GM13976 (cell line): ENCODE measurements around the gene IFT74.

ENCODE experiments used
- DNase-seq: peaks from one replicate; pipeline ENCODE4 v3.0.0; 2012; ENCODE audit warnings: low spot score
- in situ Hi-C: fragments of 300-500 bp; cut with MboI; formaldehyde crosslinking; loops from one replicate; pipeline ENCODE4 v1.12.0; 2022; ENCODE audit warnings: low sequenced_read_pairs, mixed read lengths, inconsistent platforms; ENCODE audit not compliant: unreplicated experiment
- TF ChIP-seq, protein P1 (sequence below): IDR thresholded peaks from 2 replicates; pipeline ENCODE4 v1.5.1; 2012; ENCODE audit warnings: borderline replicate concordance, mild to moderate bottlenecking; ENCODE audit not compliant: insufficient read depth; ENCODE audit errors: extremely low read depth, missing control alignments, control extremely low read depth

Gene IFT74

DNA sequence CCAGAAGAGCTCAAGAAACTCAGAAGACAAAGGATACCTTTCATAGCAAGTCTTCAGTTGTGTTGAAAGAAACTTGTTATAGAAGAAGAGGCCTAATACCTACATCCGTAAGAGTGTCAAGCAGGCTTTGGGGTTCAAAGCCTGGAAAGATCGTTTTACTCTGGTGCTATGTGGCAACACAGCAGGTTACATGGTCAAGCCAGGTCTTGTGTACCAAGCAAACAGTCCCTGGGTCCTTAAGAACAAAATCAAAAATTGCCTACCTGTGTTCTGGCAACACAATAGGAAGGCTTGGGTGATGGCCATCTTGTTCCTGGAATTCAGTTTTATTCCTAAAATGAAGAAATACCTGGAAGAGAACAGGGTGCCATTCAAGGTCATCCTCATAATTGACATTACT, 81.3 kb downstream of the IFT74 start:
- in situ Hi-C loops, result loop anchor here (25.0 kb wide), 1 partner anchor 250 kb away; the partner anchor contains the start of gene EQTN
- no peak for DNase-seq
- TF ChIP-seq, protein P1, sequence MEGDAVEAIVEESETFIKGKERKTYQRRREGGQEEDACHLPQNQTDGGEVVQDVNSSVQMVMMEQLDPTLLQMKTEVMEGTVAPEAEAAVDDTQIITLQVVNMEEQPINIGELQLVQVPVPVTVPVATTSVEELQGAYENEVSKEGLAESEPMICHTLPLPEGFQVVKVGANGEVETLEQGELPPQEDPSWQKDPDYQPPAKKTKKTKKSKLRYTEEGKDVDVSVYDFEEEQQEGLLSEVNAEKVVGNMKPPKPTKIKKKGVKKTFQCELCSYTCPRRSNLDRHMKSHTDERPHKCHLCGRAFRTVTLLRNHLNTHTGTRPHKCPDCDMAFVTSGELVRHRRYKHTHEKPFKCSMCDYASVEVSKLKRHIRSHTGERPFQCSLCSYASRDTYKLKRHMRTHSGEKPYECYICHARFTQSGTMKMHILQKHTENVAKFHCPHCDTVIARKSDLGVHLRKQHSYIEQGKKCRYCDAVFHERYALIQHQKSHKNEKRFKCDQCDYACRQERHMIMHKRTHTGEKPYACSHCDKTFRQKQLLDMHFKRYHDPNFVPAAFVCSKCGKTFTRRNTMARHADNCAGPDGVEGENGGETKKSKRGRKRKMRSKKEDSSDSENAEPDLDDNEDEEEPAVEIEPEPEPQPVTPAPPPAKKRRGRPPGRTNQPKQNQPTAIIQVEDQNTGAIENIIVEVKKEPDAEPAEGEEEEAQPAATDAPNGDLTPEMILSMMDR, result no peak

DNA sequence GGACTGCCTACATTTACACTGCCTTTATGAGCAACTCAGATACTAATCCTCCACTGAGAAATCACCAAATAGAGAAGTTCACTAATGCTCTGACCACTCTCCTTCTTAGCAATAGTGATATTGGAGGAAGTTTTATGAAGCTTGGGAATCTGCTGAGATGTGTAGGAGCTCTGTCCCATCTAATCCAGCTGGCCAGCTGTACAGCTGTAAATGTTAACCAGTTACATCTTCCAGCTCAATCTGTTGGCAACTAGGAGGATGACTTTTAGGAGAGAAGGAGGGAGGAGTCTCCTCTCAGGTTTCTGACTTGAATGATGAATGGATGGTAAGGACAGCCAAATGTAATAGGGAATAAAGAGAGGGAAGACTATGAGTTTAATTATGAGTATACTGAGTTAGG, 85.5 kb downstream of the IFT74 start:
- in situ Hi-C loops, result loop anchor here (25.0 kb wide), 1 partner anchor 246 kb away; the partner anchor contains the start of gene EQTN
- no peak for DNase-seq
- TF ChIP-seq, protein P1, result no peak

DNA sequence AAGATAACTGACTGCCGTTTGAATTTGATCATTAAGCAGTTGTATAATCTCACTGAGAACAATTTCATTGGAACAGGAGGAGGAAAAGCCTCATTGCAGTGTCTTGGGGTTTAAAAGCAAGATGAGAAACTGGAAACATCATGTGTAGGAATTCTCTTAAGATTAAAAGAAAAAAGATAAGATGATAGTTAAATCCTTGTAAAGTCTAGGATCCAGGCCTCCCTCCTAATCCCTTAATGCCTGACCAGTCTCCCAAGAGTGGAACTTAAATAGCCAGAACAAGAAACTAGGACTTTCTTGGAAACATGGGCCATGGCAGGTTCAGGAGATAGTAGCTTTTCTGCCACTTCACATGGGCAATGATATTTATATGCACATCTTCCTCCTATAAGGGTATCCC, 86.3 kb downstream of the IFT74 start:
- in situ Hi-C loops, result loop anchor here (25.0 kb wide), 1 partner anchor 245 kb away; the partner anchor contains the start of gene EQTN
- no peak for DNase-seq
- TF ChIP-seq, protein P1, result no peak

GRCh38 chr9:27043176-27043575, 87.0 kb downstream of the IFT74 start:
- no peak for DNase-seq
- in situ Hi-C loops, result loop anchor here (25.0 kb wide), 1 partner anchor 244 kb away; the partner anchor contains the start of gene EQTN
- TF ChIP-seq, protein P1, result no peak

- no peak for DNase-seq
- in situ Hi-C loops, result loop anchor here (25.0 kb wide), 1 partner anchor 240 kb away; the partner anchor contains the start of gene EQTN
- TF ChIP-seq, protein P1, result no peak
Observed at GRCh38 chr9:27047136-27047535, 90.9 kb downstream of the IFT74 start.

- in situ Hi-C loops, result no loop called here
- TF ChIP-seq, protein P1, result no peak
- no peak for DNase-seq
Observed at GRCh38 chr9:27053369-27054022, 97.3 kb downstream of the IFT74 start.

- TF ChIP-seq, protein P1, result no peak
- in situ Hi-C loops, result no loop called here
- DNase-seq, result no peak
Observed at GRCh38 chr9:27054125-27054524, 97.9 kb downstream of the IFT74 start.
